ENCODE measurements around the gene ILK. TPM values are rescaled to one million over a fixed set of nuclear protein-coding genes. Genes with fewer than 3 reads are reported as not detected.

ILK gene
- total RNA-seq, 1 experiment from 2014 or later = 117 TPM

- no peak overlapping the region for H3K4me3 Mint-ChIP-seq (ENCODE audit: unreplicated experiment)
- H3K36me3 Mint-ChIP-seq (ENCODE audit: insufficient read depth, unreplicated experiment) = no peaks in the 10 kb centered on the region
- H3K9me3 Mint-ChIP-seq (ENCODE audit: unreplicated experiment) = no peaks in the 10 kb centered on the region
- no peaks in the 10 kb centered on the region for H3K27me3 Mint-ChIP-seq (ENCODE audit: insufficient read depth, unreplicated experiment)
- Histone ChIP-seq H3K4me3 (ENCODE audit: low read depth, low read length) (no peak overlapping the region), H3K4me1 (peaks cover 16% of the 10 kb centered on the region), H3K27me3 (replicated peaks; ENCODE audit: control insufficient read depth, insufficient read depth, low read length) (no peaks in the 10 kb centered on the region; the same call in 1 of the 2 replicates), H3K36me3 (ENCODE audit: control insufficient read depth, insufficient read depth, low read length) (no peaks in the 10 kb centered on the region), H3K9me3 (no peaks in the 10 kb centered on the region)
- ChIA-PET POLR2A (no interaction called here), CTCF (interaction anchor here (0.7 to 1.2 kb wide), 3 partner anchors 8 to 107 kb away, joined by 3 to 6 read pairs (median 4); no protein-coding TSS in a partner anchor)
- BruUV-seq (replicated peaks) = no TSS peak
- H3K4me1 Mint-ChIP-seq (ENCODE audit: low read depth, unreplicated experiment) = no peaks in the 10 kb centered on the region
- no peak for DNase-seq
- TF ChIP-seq CTCF (IDR thresholded peaks at IDR 0.05; ENCODE audit: insufficient read depth in 1 of 2, low read depth in 1 of 2, low read length in 1 of 2, severe bottlenecking in 1 of 2, unreplicated experiment in 1 of 2) = no peak
- H3K27ac Mint-ChIP-seq (ENCODE audit: unreplicated experiment) = no peak overlapping the region
- intact Hi-C loops (cut with micrococcal nuclease; ENCODE audit: unreplicated experiment) = loop anchor here (1.0 kb wide), 1 partner anchor 107 kb away; no protein-coding TSS in a partner anchor
Observed at GRCh38 chr11:6638429-6638828, 34.9 kb downstream of the ILK start.

GRCh38 chr11:6640036-6640984 is 36.7 kb downstream of the ILK start:
- no peaks in the 10 kb centered on the region for H3K4me1 Mint-ChIP-seq (ENCODE audit: low read depth, unreplicated experiment)
- H3K27me3 ChIP-seq (replicated peaks; ENCODE audit: control insufficient read depth, insufficient read depth, low read length) = no peaks in the 10 kb centered on the region; the same call in 1 of the 2 replicates
- no peak for DNase-seq
- no peaks in the 10 kb centered on the region for H3K9me3 Mint-ChIP-seq (ENCODE audit: unreplicated experiment)
- H3K27me3 Mint-ChIP-seq (ENCODE audit: insufficient read depth, unreplicated experiment) = no peaks in the 10 kb centered on the region
- H3K36me3 ChIP-seq (ENCODE audit: control insufficient read depth, insufficient read depth, low read length) = no peaks in the 10 kb centered on the region
- BruUV-seq (replicated peaks) = no TSS peak
- ChIA-PET CTCF (no interaction called here), POLR2A (no interaction called here)
- peaks cover 14% of the 10 kb centered on the region for H3K4me1 ChIP-seq
- no peak for TF ChIP-seq CTCF (IDR thresholded peaks at IDR 0.05; ENCODE audit: insufficient read depth in 1 of 2, low read depth in 1 of 2, low read length in 1 of 2, severe bottlenecking in 1 of 2, unreplicated experiment in 1 of 2)
- no peaks in the 10 kb centered on the region for H3K36me3 Mint-ChIP-seq (ENCODE audit: insufficient read depth, unreplicated experiment)
- no peak overlapping the region for H3K4me3 Mint-ChIP-seq (ENCODE audit: unreplicated experiment)
- no peaks in the 10 kb centered on the region for H3K9me3 ChIP-seq
- intact Hi-C loops (cut with micrococcal nuclease; ENCODE audit: unreplicated experiment) = no loop called here
- no peak overlapping the region for H3K27ac Mint-ChIP-seq (ENCODE audit: unreplicated experiment)
- H3K4me3 ChIP-seq (ENCODE audit: low read depth, low read length) = no peak overlapping the region

- Mint-ChIP-seq H3K4me1 (ENCODE audit: low read depth, unreplicated experiment) (no peaks in the 10 kb centered on the region), H3K27ac (ENCODE audit: unreplicated experiment) (no peak overlapping the region), H3K9me3 (ENCODE audit: unreplicated experiment) (no peaks in the 10 kb centered on the region), H3K4me3 (ENCODE audit: unreplicated experiment) (no peak overlapping the region), H3K36me3 (ENCODE audit: insufficient read depth, unreplicated experiment) (no peaks in the 10 kb centered on the region), H3K27me3 (ENCODE audit: insufficient read depth, unreplicated experiment) (no peaks in the 10 kb centered on the region)
- POLR2A ChIA-PET = no interaction called here
- DNase-seq = no peak
- TF ChIP-seq CTCF (IDR thresholded peaks at IDR 0.05; ENCODE audit: insufficient read depth in 1 of 2, low read depth in 1 of 2, low read length in 1 of 2, severe bottlenecking in 1 of 2, unreplicated experiment in 1 of 2) = no peak
- Histone ChIP-seq H3K36me3 (ENCODE audit: control insufficient read depth, insufficient read depth, low read length) (no peaks in the 10 kb centered on the region), H3K4me3 (ENCODE audit: low read depth, low read length) (no peak overlapping the region), H3K27me3 (replicated peaks; ENCODE audit: control insufficient read depth, insufficient read depth, low read length) (no peaks in the 10 kb centered on the region; the same call in 1 of the 2 replicates), H3K4me1 (peaks cover 8% of the 10 kb centered on the region), H3K9me3 (no peaks in the 10 kb centered on the region)
- BruUV-seq (replicated peaks) = no TSS peak
- CTCF ChIA-PET = no interaction called here
- intact Hi-C loops (cut with micrococcal nuclease; ENCODE audit: unreplicated experiment) = no loop called here
Observed at GRCh38 chr11:6640985-6641701, 37.6 kb downstream of the ILK start.

All from Caco-2 (cell line).